IgD-negative memory B cell (primary cell): ENCODE data around the gene EWSR1. TPM values are rescaled to one million over a fixed set of nuclear protein-coding genes. Genes with fewer than 3 reads are reported as not detected.
"Not testable (repeated sequence)": the region's sequence is repeated elsewhere in the genome, so short reads cannot be mapped to it uniquely, and the experiment has no call there.

Experiments
- H3K27ac Mint-ChIP-seq, 3 donors: one replicate each; pipeline ENCODE4 v1.8.0; 2020 to 2022; ENCODE audit warnings: mild to moderate bottlenecking in 3 of 3, mixed read lengths in 3 of 3, moderate library complexity in 1 of 3
- H3K27me3 Mint-ChIP-seq: one replicate; pipeline ENCODE4 v1.8.0; 2021; ENCODE audit warnings: mixed read lengths
- H3K36me3 Mint-ChIP-seq: one replicate; pipeline ENCODE4 v1.8.0; 2020; ENCODE audit warnings: mild to moderate bottlenecking, mixed read lengths
- H3K4me1 Mint-ChIP-seq, 3 donors: one replicate each; pipeline ENCODE4 v1.8.0; 2020 to 2022; ENCODE audit warnings: mixed read lengths in 3 of 3, mild to moderate bottlenecking in 1 of 3
- H3K4me3 Mint-ChIP-seq, 4 donors: one replicate each; pipeline ENCODE4 v1.8.0; 2020 to 2022; ENCODE audit warnings: mild to moderate bottlenecking in 4 of 4, mixed read lengths in 4 of 4, moderate library complexity in 3 of 4
- H3K9me3 Mint-ChIP-seq, 3 donors: one replicate each; pipeline ENCODE4 v1.8.0; 2020 to 2021; ENCODE audit warnings: mixed read lengths in 3 of 3, mild to moderate bottlenecking in 1 of 3
- polyA plus RNA-seq: library from polyadenylated mRNA; unstranded; fragments of 300-500 nt; fragmentation: Illumina TruSeq; gene quantifications from one replicate; pipeline ENCODE4 v1.2.3, GENCODE V29; 2021

Gene EWSR1
- polyA plus RNA-seq, 1 donor from 2014 or later = 211 TPM

GRCh38 chr22:29240481-29240880 is 27.6 kb upstream of the EWSR1 start:
- Mint-ChIP-seq H3K27me3 (peaks cover 11% of the 10 kb centered on the region), H3K4me3 (peak overlapping the region in 1 of 4 donors; percentile 57), H3K9me3 (peaks cover 5 to 14% (median 10%) of the 10 kb centered on the region in 3 donors)
- H3K27ac Mint-ChIP-seq, H3K4me1 Mint-ChIP-seq, H3K36me3 Mint-ChIP-seq: not testable (repeated sequence)

DNA sequence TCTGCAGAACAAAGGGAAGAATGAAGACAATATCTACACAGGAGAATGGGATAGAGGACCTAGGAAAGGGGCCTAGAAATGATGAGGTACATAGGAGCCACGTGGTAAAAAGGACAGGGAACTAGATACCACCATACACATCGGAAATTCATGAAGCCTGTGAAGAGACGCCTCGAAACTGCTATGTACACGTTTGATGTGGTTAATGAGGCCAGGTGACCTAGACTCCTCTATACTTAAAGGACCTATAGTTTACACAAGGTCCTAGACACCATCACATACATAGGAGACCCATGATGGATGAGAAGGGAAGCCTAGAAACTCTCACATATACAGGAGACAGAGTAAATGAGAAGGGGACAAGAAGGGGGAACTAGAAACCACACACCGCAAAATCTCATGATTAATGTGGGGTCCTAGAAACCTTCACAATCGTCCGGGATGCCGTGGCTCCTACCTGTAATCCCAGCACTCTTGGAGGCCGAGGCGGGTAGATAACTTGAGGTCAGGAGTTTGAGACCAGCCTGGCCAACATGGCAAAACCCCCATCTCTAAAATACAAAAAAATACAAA is 24.1 kb upstream of the EWSR1 start:
- H3K4me1 Mint-ChIP-seq = peaks cover 0 to 1% (median 0%) of the 10 kb centered on the region in 3 donors
- peaks cover 1% of the 10 kb centered on the region for H3K36me3 Mint-ChIP-seq
- no peak overlapping the region for H3K27ac Mint-ChIP-seq
- no peak overlapping the region for H3K4me3 Mint-ChIP-seq
- H3K27me3 Mint-ChIP-seq = peaks cover 10% of the 10 kb centered on the region
- peaks cover 5 to 10% (median 7%) of the 10 kb centered on the region in 3 donors for H3K9me3 Mint-ChIP-seq

DNA sequence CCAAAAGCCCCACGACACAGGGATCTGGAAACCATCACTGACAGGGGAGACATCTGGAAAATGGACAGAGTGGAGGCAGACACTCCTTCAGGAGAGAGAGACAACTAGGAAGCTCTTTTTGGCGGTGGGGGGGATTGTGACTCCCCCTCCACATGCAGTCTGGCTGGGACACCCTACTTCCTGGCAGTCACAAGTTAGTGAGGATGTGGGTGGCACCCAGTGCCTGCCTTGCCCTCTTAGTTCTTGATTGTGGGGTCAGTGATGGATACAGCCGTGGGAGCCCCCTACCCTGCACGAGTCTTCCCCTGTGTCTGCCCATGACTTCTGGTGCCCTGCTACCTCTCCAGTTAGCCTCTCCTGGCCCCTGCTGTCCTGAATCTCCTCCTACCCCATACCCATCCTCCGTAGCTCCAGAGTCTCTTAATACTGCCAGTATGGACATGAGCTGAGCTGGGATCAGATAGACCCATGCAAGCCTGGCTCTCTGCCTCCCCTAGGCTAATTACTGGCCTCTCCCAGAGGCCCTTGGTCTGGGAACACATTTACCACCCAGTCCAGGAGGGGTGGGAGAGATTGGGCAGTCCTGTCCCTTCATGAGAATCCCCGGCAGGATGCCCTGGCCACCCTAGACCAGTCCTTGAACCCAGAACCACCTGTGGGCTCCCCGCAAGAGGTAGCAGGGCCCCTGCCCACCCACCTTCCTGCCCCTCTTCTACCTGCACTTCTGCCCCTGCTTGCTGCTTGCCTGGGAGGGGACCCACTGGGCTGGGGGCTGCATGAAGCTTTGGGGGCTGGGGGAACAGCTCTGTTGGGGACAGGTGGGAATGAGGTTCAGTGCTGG is 23.1 kb upstream of the EWSR1 start:
- Mint-ChIP-seq H3K27ac (peak overlapping the region in 1 of 3 donors; percentile 27), H3K4me3 (no peak overlapping the region), H3K4me1 (peaks cover 0 to 1% (median 0%) of the 10 kb centered on the region in 3 donors), H3K27me3 (peaks cover 8% of the 10 kb centered on the region), H3K36me3 (peaks cover 1% of the 10 kb centered on the region), H3K9me3 (peaks cover 2 to 6% (median 5%) of the 10 kb centered on the region in 3 donors)

DNA sequence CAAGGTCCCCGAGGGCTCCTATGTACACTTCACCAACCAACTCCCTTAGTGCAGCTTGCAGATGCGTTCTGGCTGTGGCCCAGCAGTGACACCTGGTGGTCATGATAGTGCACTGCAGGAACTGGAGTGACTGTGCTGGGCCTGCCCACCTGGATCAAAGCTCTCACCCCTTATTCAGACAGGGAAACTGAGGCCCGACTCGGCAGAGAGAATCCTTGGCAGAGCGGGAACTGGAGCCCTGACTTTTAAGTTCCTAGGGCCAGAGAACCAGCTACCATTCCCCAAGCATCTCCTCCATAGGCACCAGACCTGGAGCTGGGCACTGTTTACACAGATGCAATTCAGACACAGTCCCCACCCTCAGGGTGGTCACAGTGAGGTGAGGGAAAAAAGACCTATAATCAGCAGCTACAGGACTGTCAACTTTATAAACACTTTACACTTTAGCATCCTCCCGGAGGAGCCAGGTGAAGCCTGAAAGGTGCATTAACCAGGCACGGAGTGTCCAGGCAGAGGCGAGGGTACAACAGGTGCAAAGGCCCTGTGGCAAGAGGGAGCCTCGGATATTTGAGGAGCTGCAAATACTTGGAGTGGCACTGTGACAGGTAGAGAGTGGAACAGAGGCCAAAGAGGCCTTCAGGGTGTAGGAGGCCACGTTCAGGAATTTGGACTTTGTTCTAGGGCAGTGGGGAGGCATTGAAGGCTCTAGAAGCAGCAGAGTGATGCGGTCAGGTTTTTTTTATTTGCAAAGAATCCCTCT is 22.3 kb upstream of the EWSR1 start:
- Mint-ChIP-seq H3K4me1 (peaks cover 0 to 1% (median 0%) of the 10 kb centered on the region in 3 donors), H3K27ac (peak overlapping the region in 1 of 3 donors; percentile 27), H3K36me3 (no peaks in the 10 kb centered on the region), H3K4me3 (no peak overlapping the region), H3K27me3 (peaks cover 8% of the 10 kb centered on the region), H3K9me3 (peaks cover 0 to 6% (median 5%) of the 10 kb centered on the region in 3 donors)

DNA sequence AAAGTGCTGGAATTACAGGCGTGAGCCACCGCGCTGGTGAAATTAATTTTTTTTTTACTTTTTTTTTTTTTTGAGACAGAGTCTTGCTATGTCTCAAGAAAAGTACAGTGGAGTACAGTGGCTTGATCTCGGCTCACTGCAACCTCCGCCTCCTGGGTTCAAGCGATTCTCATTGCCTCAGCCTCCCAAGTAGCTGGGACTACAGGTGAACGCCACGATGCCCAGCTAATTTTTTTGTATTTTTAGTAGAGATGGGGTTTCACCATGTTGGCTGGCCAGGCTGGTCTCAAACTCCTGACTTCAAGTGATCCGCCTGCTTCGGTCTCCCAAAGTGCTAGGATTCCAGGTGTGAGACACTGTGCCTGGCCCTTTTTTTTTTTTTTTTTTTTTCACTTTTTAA is 20.2 kb upstream of the EWSR1 start:
- not testable (repeated sequence) for H3K36me3 Mint-ChIP-seq, H3K9me3 Mint-ChIP-seq, H3K27ac Mint-ChIP-seq, H3K4me1 Mint-ChIP-seq, H3K4me3 Mint-ChIP-seq
- H3K27me3 Mint-ChIP-seq = peaks cover 12% of the 10 kb centered on the region

GRCh38 chr22:29251265-29251664 is 16.8 kb upstream of the EWSR1 start:
- Mint-ChIP-seq H3K4me1 (no peaks in the 10 kb centered on the region), H3K9me3 (no peaks in the 10 kb centered on the region), H3K27me3 (peaks cover 8% of the 10 kb centered on the region), H3K36me3 (no peaks in the 10 kb centered on the region), H3K4me3 (no peak overlapping the region), H3K27ac (no peak overlapping the region)

- no peaks in the 10 kb centered on the region for H3K36me3 Mint-ChIP-seq
- no peaks in the 10 kb centered on the region for H3K9me3 Mint-ChIP-seq
- no peak overlapping the region for H3K27ac Mint-ChIP-seq
- H3K27me3 Mint-ChIP-seq = peaks cover 8% of the 10 kb centered on the region
- no peaks in the 10 kb centered on the region for H3K4me1 Mint-ChIP-seq
- no peak overlapping the region for H3K4me3 Mint-ChIP-seq
These were observed 15.8 kb upstream of the EWSR1 start for GRCh38 chr22:29251981-29252911.

- H3K9me3 Mint-ChIP-seq = no peaks in the 10 kb centered on the region
- H3K4me3 Mint-ChIP-seq = no peak overlapping the region
- H3K4me1 Mint-ChIP-seq = peaks cover 0 to 3% (median 0%) of the 10 kb centered on the region in 3 donors
- no peak overlapping the region for H3K27ac Mint-ChIP-seq
- H3K27me3 Mint-ChIP-seq = peaks cover 8% of the 10 kb centered on the region
- no peaks in the 10 kb centered on the region for H3K36me3 Mint-ChIP-seq
These were observed 14.3 kb upstream of the EWSR1 start for GRCh38 chr22:29253561-29254285.

GRCh38 chr22:29254286-29254660 is 13.8 kb upstream of the EWSR1 start:
- peaks cover 8% of the 10 kb centered on the region for H3K27me3 Mint-ChIP-seq
- H3K4me3 Mint-ChIP-seq = no peak overlapping the region
- H3K9me3 Mint-ChIP-seq = no peaks in the 10 kb centered on the region
- no peaks in the 10 kb centered on the region for H3K36me3 Mint-ChIP-seq
- H3K4me1 Mint-ChIP-seq = peaks cover 0 to 3% (median 0%) of the 10 kb centered on the region in 3 donors
- no peak overlapping the region for H3K27ac Mint-ChIP-seq

DNA sequence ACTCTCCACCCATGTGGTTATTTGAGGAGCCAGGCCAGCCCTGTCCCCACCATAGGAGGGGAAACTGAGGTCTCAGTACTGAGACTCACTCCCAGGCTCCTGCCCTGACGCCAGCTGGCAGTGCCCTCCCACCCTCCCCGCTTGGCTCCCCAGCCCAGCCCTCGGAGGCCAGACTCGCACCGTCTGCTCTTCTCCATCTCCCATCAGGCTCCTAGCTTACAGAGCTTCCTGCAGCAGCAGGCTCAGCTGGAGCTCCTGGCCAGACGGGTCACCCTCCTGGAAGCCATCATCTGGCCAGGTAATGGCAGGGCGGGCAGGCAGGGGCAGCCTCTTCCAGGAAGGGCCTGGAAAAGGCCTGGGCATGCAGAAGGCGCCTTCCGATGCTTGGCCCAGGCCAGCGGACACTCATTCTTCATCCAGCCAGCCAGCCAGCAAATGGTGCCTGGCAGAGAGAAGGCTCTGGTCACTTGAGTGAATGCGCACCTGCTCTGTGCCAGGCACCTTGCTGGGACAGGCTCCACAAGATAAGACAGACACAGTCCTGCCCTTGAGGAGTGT is 12.9 kb upstream of the EWSR1 start:
- H3K27ac Mint-ChIP-seq = no peak overlapping the region

DNA sequence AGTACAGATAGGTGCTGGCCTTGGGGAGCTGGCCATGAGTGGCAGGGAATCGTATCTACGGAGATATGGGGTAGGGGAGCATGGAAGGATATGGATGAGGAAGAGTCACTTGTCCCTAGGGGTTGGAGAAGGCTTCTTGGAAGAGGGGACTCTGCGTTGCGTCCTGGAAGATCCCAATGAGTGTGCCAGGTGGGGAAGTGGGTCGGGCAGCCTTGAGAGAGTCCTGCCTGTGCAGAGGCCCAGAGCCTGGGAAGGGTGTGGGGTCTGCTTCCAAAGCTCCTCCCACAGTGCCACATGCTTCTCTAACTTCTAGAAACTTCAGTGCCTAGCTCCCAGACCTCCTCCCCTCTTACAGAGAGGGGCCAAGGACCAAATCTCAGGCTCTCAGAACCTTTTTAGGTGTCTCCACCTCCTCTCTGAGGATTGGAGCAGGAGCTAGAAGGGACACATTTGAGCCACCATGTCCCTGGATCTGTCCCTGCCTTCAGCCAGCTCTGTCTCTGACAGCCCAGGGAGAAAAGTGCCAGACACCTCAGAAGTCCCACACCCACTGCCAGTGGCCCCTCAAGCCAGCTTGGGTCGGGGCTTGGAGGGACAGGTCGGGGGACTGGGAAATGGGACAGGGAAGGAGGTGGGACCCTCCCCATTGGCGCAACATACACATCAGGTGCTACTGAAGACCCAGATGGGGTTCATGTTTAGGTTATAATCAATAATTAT is 11.3 kb upstream of the EWSR1 start:
- Mint-ChIP-seq H3K4me3 (peak overlapping the region in 1 of 4 donors; percentile 45), H3K4me1 (peaks cover 0 to 3% (median 0%) of the 10 kb centered on the region in 3 donors), H3K36me3 (no peaks in the 10 kb centered on the region), H3K27ac (no peak overlapping the region), H3K9me3 (no peaks in the 10 kb centered on the region), H3K27me3 (peaks cover 8% of the 10 kb centered on the region)

More for the DNA sequence above, 12.9 kb upstream of the EWSR1 start:
- Mint-ChIP-seq H3K4me3 (no peak overlapping the region), H3K4me1 (peaks cover 0 to 3% (median 0%) of the 10 kb centered on the region in 3 donors), H3K9me3 (no peaks in the 10 kb centered on the region), H3K27me3 (peaks cover 8% of the 10 kb centered on the region), H3K36me3 (no peaks in the 10 kb centered on the region)

- Mint-ChIP-seq H3K9me3 (no peaks in the 10 kb centered on the region), H3K4me1 (peaks cover 0 to 3% (median 3%) of the 10 kb centered on the region in 3 donors), H3K4me3 (no peak overlapping the region), H3K27me3 (peaks cover 5% of the 10 kb centered on the region), H3K27ac (no peak overlapping the region), H3K36me3 (no peaks in the 10 kb centered on the region)
These were observed 10.3 kb upstream of the EWSR1 start for GRCh38 chr22:29257751-29258181.
